Mesenchymal stem cell (in vitro differentiated cells and primary cell): ENCODE results near the gene MVD.

Source experiments
- DNase-seq: peaks from one replicate; pipeline ENCODE4 v3.0.0-alpha.2; 2013
- H2AFZ ChIP-seq: one replicate; pipeline ENCODE4 v1.6.1; 2013; ENCODE audit warnings: low read depth, mild to moderate bottlenecking, control low read depth, inconsistent platforms, low read length, moderate library complexity
- H2AK5ac ChIP-seq: 2 replicates; pipeline ENCODE4 v1.6.1; 2013; ENCODE audit warnings: low read length, moderate library complexity, mild to moderate bottlenecking, inconsistent platforms; ENCODE audit not compliant: severe bottlenecking
- H2BK120ac ChIP-seq: one replicate; pipeline ENCODE4 v1.6.1; 2013; ENCODE audit warnings: low read depth, mild to moderate bottlenecking, inconsistent platforms, low read length, moderate library complexity
- H2BK12ac ChIP-seq, 2 experiments: one replicate each; pipeline ENCODE4 v1.6.1; 2013; ENCODE audit warnings: inconsistent platforms in 2 of 2, low read length in 2 of 2, mild to moderate bottlenecking in 2 of 2, moderate library complexity in 2 of 2, control low read depth in 1 of 2
- H2BK15ac ChIP-seq: one replicate; pipeline ENCODE4 v1.6.1; 2013; ENCODE audit warnings: mild to moderate bottlenecking, low read depth, inconsistent platforms; ENCODE audit not compliant: poor library complexity, severe bottlenecking
- H2BK5ac ChIP-seq: 2 replicates; pipeline ENCODE4 v1.6.1; 2013; ENCODE audit warnings: low read depth, mild to moderate bottlenecking, low read length, control low read depth, inconsistent platforms; ENCODE audit not compliant: poor library complexity, severe bottlenecking
- H3K14ac ChIP-seq, 2 experiments: one replicate each; pipeline ENCODE4 v1.6.1; 2013; ENCODE audit warnings: inconsistent platforms in 2 of 2, low read length in 2 of 2, control low read depth in 1 of 2, mild to moderate bottlenecking in 1 of 2, moderate library complexity in 1 of 2
- H3K18ac ChIP-seq, 2 experiments: one replicate each; pipeline ENCODE4 v1.6.1; 2013; ENCODE audit warnings: inconsistent platforms in 2 of 2, low read length in 2 of 2, control low read depth in 1 of 2, low read depth in 1 of 2, mild to moderate bottlenecking in 1 of 2
- H3K23ac ChIP-seq, 2 experiments: one replicate each; pipeline ENCODE4 v1.6.1; 2013; ENCODE audit warnings: inconsistent platforms in 2 of 2, low read length in 2 of 2, mild to moderate bottlenecking in 2 of 2, moderate library complexity in 2 of 2, control low read depth in 1 of 2
- H3K27ac ChIP-seq: 2 replicates; pipeline ENCODE4 v1.5.1; 2013; ENCODE audit warnings: mild to moderate bottlenecking, moderate library complexity, low read length, control low read depth, inconsistent platforms; ENCODE audit not compliant: poor library complexity, severe bottlenecking
- H3K27me3 ChIP-seq, 2 experiments: 2 replicates each; pipeline versions ENCODE4 v1.6.1 to v1.7.0; 2013; ENCODE audit warnings: low read length in 2 of 2, mild to moderate bottlenecking in 2 of 2, moderate library complexity in 2 of 2, control low read depth in 1 of 2, inconsistent platforms in 1 of 2; ENCODE audit not compliant: control insufficient read depth in 1 of 2, insufficient read depth in 1 of 2
- H3K36me3 ChIP-seq, 2 experiments: 2 replicates each; pipeline versions ENCODE4 v1.6.1 to v1.7.0; 2013; ENCODE audit warnings: low read length in 2 of 2, control low read depth in 1 of 2, inconsistent platforms in 1 of 2, low read depth in 1 of 2, mild to moderate bottlenecking in 1 of 2; ENCODE audit not compliant: insufficient read depth in 2 of 2, control insufficient read depth in 1 of 2
- H3K4ac ChIP-seq, 2 experiments: one replicate each; pipeline ENCODE4 v1.6.1; 2013; ENCODE audit warnings: inconsistent platforms in 2 of 2, low read length in 2 of 2, mild to moderate bottlenecking in 2 of 2, moderate library complexity in 2 of 2, control low read depth in 1 of 2, low read depth in 1 of 2
- H3K4me1 ChIP-seq: 2 replicates; pipeline ENCODE4 v1.6.1; 2013; ENCODE audit warnings: low read depth, low read length, control low read depth; ENCODE audit not compliant: control insufficient read depth, insufficient read depth
- H3K4me2 ChIP-seq: 2 replicates; pipeline ENCODE4 v1.6.1; 2013; ENCODE audit warnings: low read length, mild to moderate bottlenecking, inconsistent platforms; ENCODE audit not compliant: poor library complexity, severe bottlenecking
- H3K4me3 ChIP-seq, 2 experiments: 2 replicates each; pipeline versions ENCODE4 v1.5.1 to v1.7.0; 2013; ENCODE audit warnings: low read length in 2 of 2, mild to moderate bottlenecking in 2 of 2, control low read depth in 1 of 2, low read depth in 1 of 2; ENCODE audit not compliant: insufficient read depth in 1 of 2
- H3K79me1 ChIP-seq: replicated peaks from 2 replicates; pipeline ENCODE4 v1.6.1; 2013; ENCODE audit warnings: mild to moderate bottlenecking, control low read depth, low read length, inconsistent platforms; ENCODE audit not compliant: poor library complexity, severe bottlenecking
- H3K9ac ChIP-seq: 2 replicates; pipeline ENCODE4 v1.7.0; 2013; ENCODE audit warnings: mild to moderate bottlenecking, low read length, moderate library complexity
- H3K9me3 ChIP-seq: 2 replicates; pipeline ENCODE4 v1.7.0; 2013; ENCODE audit warnings: mild to moderate bottlenecking, low read length; ENCODE audit not compliant: control insufficient read depth
- H4K8ac ChIP-seq: one replicate; pipeline ENCODE4 v1.6.1; 2013; ENCODE audit warnings: inconsistent platforms, mild to moderate bottlenecking, low read length, moderate library complexity
- H4K91ac ChIP-seq: one replicate; pipeline ENCODE4 v1.6.1; 2013; ENCODE audit warnings: mild to moderate bottlenecking, low read length, inconsistent platforms
- WGBS: methylation state at CpG from one replicate; pipeline ENCODE4 v1.1.7; 2013; ENCODE audit warnings: mixed read lengths; 5-methylcytosine and 5-hydroxymethylcytosine counted together

Gene MVD

GRCh38 chr16:88688013-88688778, 25.3 kb upstream of the MVD start:
- H4K8ac ChIP-seq: no peak overlapping the region
- peaks cover 66 to 68% of the 10 kb centered on the region in 2 experiments for H3K27me3 ChIP-seq
- H3K23ac ChIP-seq: no peak overlapping the region
- H3K27ac ChIP-seq: no peak overlapping the region
- no peak overlapping the region for H2BK12ac ChIP-seq
- no peak overlapping the region for H3K4ac ChIP-seq
- H3K4me2 ChIP-seq: no peak overlapping the region
- H2BK15ac ChIP-seq: no peak overlapping the region
- H3K4me1 ChIP-seq: peaks cover 24% of the 10 kb centered on the region
- no peak overlapping the region for H3K18ac ChIP-seq
- peaks cover 0 to 3% of the 10 kb centered on the region in 2 experiments for H3K36me3 ChIP-seq
- no peak overlapping the region for H2AK5ac ChIP-seq
- no peak for DNase-seq
- no peak overlapping the region for H3K14ac ChIP-seq
- H3K9ac ChIP-seq: no peak overlapping the region
- no peak overlapping the region for H3K4me3 ChIP-seq
- no peak overlapping the region for H4K91ac ChIP-seq
- H2BK5ac ChIP-seq: no peak overlapping the region
- H3K9me3 ChIP-seq: no peaks in the 10 kb centered on the region
- H3K79me1 ChIP-seq: no peaks in the 10 kb centered on the region
- no peak overlapping the region for H2BK120ac ChIP-seq
- 56% methylated on average over 28 of the region's 28 CpGs for WGBS
- no peak overlapping the region for H2AFZ ChIP-seq

- H3K4me3 ChIP-seq: no peak overlapping the region
- H3K4me2 ChIP-seq: no peak overlapping the region
- H2BK12ac ChIP-seq: no peak overlapping the region
- no peaks in the 10 kb centered on the region for H3K9me3 ChIP-seq
- no peak for DNase-seq
- no peak overlapping the region for H3K18ac ChIP-seq
- no peak overlapping the region for H2BK15ac ChIP-seq
- peaks cover 0 to 3% of the 10 kb centered on the region in 2 experiments for H3K36me3 ChIP-seq
- no peak overlapping the region for H2BK5ac ChIP-seq
- no peak overlapping the region for H2BK120ac ChIP-seq
- peaks cover 62 to 68% of the 10 kb centered on the region in 2 experiments for H3K27me3 ChIP-seq
- H4K8ac ChIP-seq: no peak overlapping the region
- H3K23ac ChIP-seq: no peak overlapping the region
- no peak overlapping the region for H2AFZ ChIP-seq
- no peak overlapping the region for H4K91ac ChIP-seq
- no peak overlapping the region for H3K27ac ChIP-seq
- H3K14ac ChIP-seq: no peak overlapping the region
- H3K9ac ChIP-seq: no peak overlapping the region
- H2AK5ac ChIP-seq: no peak overlapping the region
- H3K4me1 ChIP-seq: peaks cover 24% of the 10 kb centered on the region
- H3K79me1 ChIP-seq: no peaks in the 10 kb centered on the region
- WGBS: 67% methylated on average over 2 of the region's 3 CpGs
- H3K4ac ChIP-seq: no peak overlapping the region
Measured at GRCh38 chr16:88687676-88688012, 24.8 kb upstream of the MVD start.

DNA sequence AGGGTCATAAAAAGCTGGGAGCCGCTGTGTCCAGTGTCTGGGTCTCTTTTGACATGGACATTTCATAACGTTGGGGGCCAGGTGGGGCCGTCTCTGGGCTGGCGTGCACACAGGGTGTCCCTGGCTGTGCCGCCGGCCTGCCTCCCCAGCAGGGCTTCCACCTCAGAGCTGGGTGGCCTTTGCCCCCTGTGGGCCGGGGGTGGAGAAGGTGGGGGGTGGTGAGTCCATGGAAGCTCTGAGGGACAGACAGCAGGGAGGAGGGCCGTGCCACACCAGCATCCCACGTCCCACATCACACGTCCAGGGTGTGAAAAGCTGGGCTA, 24.3 kb upstream of the MVD start:
- 71% methylated on average over 7 of the region's 10 CpGs for WGBS

DNA sequence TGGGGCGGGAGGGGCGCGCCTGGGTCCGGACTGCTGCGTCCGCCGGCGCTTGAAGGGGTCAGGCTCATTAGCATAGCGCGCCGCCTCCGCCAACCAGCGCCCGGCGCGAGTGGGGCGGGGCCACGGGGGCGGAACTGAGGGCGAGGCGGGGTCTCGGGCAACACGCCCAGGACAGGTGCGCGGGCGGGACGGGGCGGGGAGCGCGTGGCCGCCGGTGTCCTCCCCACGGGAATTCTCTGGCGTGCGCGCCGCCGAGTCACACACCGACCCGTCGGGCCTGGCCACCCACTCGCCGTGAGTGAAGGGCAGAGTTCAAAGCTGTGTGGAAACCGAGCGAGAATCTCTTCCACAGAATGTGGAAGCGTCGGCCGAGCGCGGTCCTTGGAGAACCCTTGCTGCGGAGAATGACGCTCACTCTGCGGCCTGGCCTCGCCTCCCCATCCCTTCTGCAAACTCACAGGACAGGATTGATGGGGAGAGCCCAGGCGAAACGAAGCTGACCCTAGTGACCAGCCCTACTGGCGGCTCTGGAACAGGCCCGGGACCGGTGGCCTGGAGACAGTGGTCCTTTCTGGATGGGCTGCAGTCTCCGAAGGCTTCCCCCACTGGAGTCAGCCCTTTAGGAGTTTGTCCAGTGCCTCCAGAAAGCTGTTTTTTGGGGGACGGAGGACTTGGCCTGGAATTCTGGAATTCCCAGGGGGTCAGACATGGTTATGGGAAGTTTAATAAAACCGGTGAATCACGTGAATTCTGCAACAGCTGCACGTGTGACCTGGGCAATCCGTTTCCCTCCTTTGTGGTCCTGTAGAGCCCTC, 23.8 kb upstream of the MVD start, which contains the start of gene SNAI3:
Gene SNAI3, minus strand, starts transcription at position 69 of the 815 bp plus-strand sequence. CDS start 101 bp downstream, outside the sequence.
- Histone ChIP-seq H2BK15ac (no peak within 1 kb of the TSS), H3K36me3 (peaks cover 0 to 3% of the 10 kb centered on the region in 2 experiments), H3K27me3 (peaks cover 64 to 75% of the 10 kb centered on the region in 2 experiments), H3K18ac (no peak within 1 kb of the TSS), H3K4me2 (peak within 1 kb of the TSS; percentile 93), H2AFZ (peak within 1 kb of the TSS; percentile 18), H4K8ac (no peak within 1 kb of the TSS), H3K4me1 (peaks cover 25% of the 10 kb centered on the region), H3K79me1 (no peaks in the 10 kb centered on the region), H3K14ac (peak within 1 kb of the TSS in 1 of 2 experiments; percentile 44), H3K9me3 (no peaks in the 10 kb centered on the region), H2BK12ac (peak within 1 kb of the TSS in 1 of 2 experiments; percentile 16), H3K4me3 (peak within 1 kb of the TSS; percentile 50 to 73), H4K91ac (peak within 1 kb of the TSS; percentile 49), H3K23ac (peak within 1 kb of the TSS in 1 of 2 experiments; percentile 16), H2BK120ac (no peak within 1 kb of the TSS), H2AK5ac (no peak within 1 kb of the TSS), H3K27ac (no peak within 1 kb of the TSS), H3K9ac (no peak within 1 kb of the TSS), H2BK5ac (peak within 1 kb of the TSS; percentile 33), H3K4ac (no peak within 1 kb of the TSS)
- DNase-seq: peak; percentile 65
- 11% methylated on average over 51 of the region's 65 CpGs for WGBS

More for the DNA sequence above, 24.3 kb upstream of the MVD start:
- H3K36me3 ChIP-seq: peaks cover 0 to 3% of the 10 kb centered on the region in 2 experiments
- DNase-seq: no peak
- no peak overlapping the region for H3K4me2 ChIP-seq
- peaks cover 63 to 69% of the 10 kb centered on the region in 2 experiments for H3K27me3 ChIP-seq
- H2BK120ac ChIP-seq: no peak overlapping the region
- no peak overlapping the region for H2AK5ac ChIP-seq
- no peak overlapping the region for H2BK12ac ChIP-seq
- peaks cover 24% of the 10 kb centered on the region for H3K4me1 ChIP-seq
- H3K9me3 ChIP-seq: no peaks in the 10 kb centered on the region
- H3K4me3 ChIP-seq: no peak overlapping the region
- H4K91ac ChIP-seq: no peak overlapping the region
- no peak overlapping the region for H3K18ac ChIP-seq
- no peak overlapping the region for H4K8ac ChIP-seq
- no peak overlapping the region for H2AFZ ChIP-seq
- no peak overlapping the region for H3K14ac ChIP-seq
- no peak overlapping the region for H3K4ac ChIP-seq
- H3K9ac ChIP-seq: no peak overlapping the region
- H3K23ac ChIP-seq: no peak overlapping the region
- H3K27ac ChIP-seq: no peak overlapping the region
- H2BK15ac ChIP-seq: no peak overlapping the region
- no peak overlapping the region for H2BK5ac ChIP-seq
- H3K79me1 ChIP-seq: no peaks in the 10 kb centered on the region
